K562 (cell line): ENCODE data around the gene ORAI2. TPM values are rescaled to one million over a fixed set of nuclear protein-coding genes. Genes with fewer than 3 reads are reported as not detected.

Source experiments
- ATAC-seq: fragments of 200-7000 bp; cut with Tn5 transposase; 3 replicates; pipeline ENCODE4 v1.9.1; 2020; ENCODE audit warnings: moderate library complexity
- BruUV-seq: library from RNA; stranded (reverse); fragments of 400-500 nt; replicated peaks from 2 replicates; lab custom pipeline; 2021; lab: Mats Ljungman, UMichigan
- CTCF ChIA-PET: fragments of 300-600 bp; formaldehyde crosslinking; extraction: SDS; loops from one replicate; lab custom pipeline; 2021; ENCODE audit warnings: low intra/inter-chr PET ratio; lab: Yijun Ruan, JAX
- POLR2A ChIA-PET: fragments of 300-600, 350-650 bp; sonication (Branson Sonifier 250); formaldehyde crosslinking; extraction: SDS; loops from one replicate; lab custom pipeline; 2021; ENCODE audit warnings: antibody characterized with exemption, inconsistent platforms; lab: Yijun Ruan, JAX
- DNase-seq, 4 experiments: peaks; one replicate each; pipeline versions ENCODE4 v3.0.0 to v3.0.0-alpha.2; 2011 to 2018; ENCODE audit warnings: low spot score in 3 of 4, mixed read lengths in 3 of 4; ENCODE audit errors: extremely low read depth in 1 of 4
- FAIRE-seq: peaks from 2 replicates; lab custom pipeline; 2011; peaks lifted over from hg19 to GRCh38; lab: Jason Lieb, UNC
- H2AFZ ChIP-seq: 2 replicates; pipeline ENCODE4 v1.6.0; 2011; ENCODE audit warnings: low read depth, low read length, control low read depth, inconsistent platforms
- H3K27ac ChIP-seq: fragments of 200-600 bp; 3 replicates; pipeline ENCODE4 v1.8.0; 2011; ENCODE audit warnings: low read depth, mild to moderate bottlenecking, control low read depth, inconsistent platforms, low read length, moderate library complexity, mixed read lengths; ENCODE audit errors: extremely low read depth
- H3K27me3 ChIP-seq, 2 experiments: fragments of 300-600 bp in 1 of 2; 2 replicates in 1 of 2; 3 replicates in 1 of 2; pipeline versions ENCODE4 v1.6.0 to v1.8.0; 2011; ENCODE audit warnings: inconsistent platforms in 2 of 2, low read length in 2 of 2, mild to moderate bottlenecking in 1 of 2, mixed read lengths in 1 of 2, moderate library complexity in 1 of 2; ENCODE audit not compliant: control insufficient read depth in 2 of 2, insufficient read depth in 2 of 2
- H3K36me3 ChIP-seq: fragments of 300-600 bp; 3 replicates; pipeline ENCODE4 v1.8.0; 2011; ENCODE audit warnings: mild to moderate bottlenecking, low read length, inconsistent platforms; ENCODE audit not compliant: control insufficient read depth, insufficient read depth
- H3K4me1 ChIP-seq, 2 experiments: fragments of 200-600 bp in 1 of 2; replicated peaks in 1 of 2; 2 replicates in 1 of 2; 3 replicates in 1 of 2; pipeline versions ENCODE4 v1.5.1 to v1.8.0; 2011; ENCODE audit warnings: inconsistent platforms in 2 of 2, low read length in 2 of 2, mild to moderate bottlenecking in 1 of 2, mixed read lengths in 1 of 2, moderate library complexity in 1 of 2; ENCODE audit not compliant: control insufficient read depth in 2 of 2, insufficient read depth in 2 of 2
- H3K4me2 ChIP-seq: 2 replicates; pipeline ENCODE4 v1.6.1; 2011; ENCODE audit warnings: low read length, control low read depth, inconsistent platforms, mixed read lengths; ENCODE audit not compliant: insufficient read depth
- H3K4me3 ChIP-seq: fragments of 200-600 bp; sonication (generic), shearing (Covaris generic); 2 replicates; pipeline ENCODE4 v1.5.1; 2016; ENCODE audit warnings: control low read depth, inconsistent platforms
- H3K79me2 ChIP-seq: fragments of 200-600 bp; 3 replicates; pipeline ENCODE4 v1.8.0; 2011; ENCODE audit warnings: low read length, inconsistent platforms; ENCODE audit not compliant: control insufficient read depth, insufficient read depth
- H3K9ac ChIP-seq, 2 experiments: 2 replicates each; pipeline versions ENCODE4 v1.6.0 to v1.6.1; 2011; ENCODE audit warnings: low read depth in 2 of 2, low read length in 2 of 2, control low read depth in 1 of 2, inconsistent platforms in 1 of 2, mild to moderate bottlenecking in 1 of 2, mixed read lengths in 1 of 2; ENCODE audit not compliant: insufficient read depth in 1 of 2
- H3K9me1 ChIP-seq: one replicate; pipeline ENCODE4 v1.6.0; 2011; ENCODE audit warnings: inconsistent platforms, mild to moderate bottlenecking, low read length, moderate library complexity; ENCODE audit not compliant: control insufficient read depth, insufficient read depth
- H3K9me3 ChIP-seq: replicated peaks from 2 replicates; pipeline ENCODE4 v1.5.1; 2011; ENCODE audit warnings: low read depth, low read length, inconsistent platforms; ENCODE audit not compliant: control insufficient read depth, insufficient read depth
- H4K20me1 ChIP-seq: replicated peaks from 2 replicates; pipeline ENCODE4 v1.6.1; 2011; ENCODE audit warnings: low read length, inconsistent platforms, mixed read lengths; ENCODE audit not compliant: control insufficient read depth, insufficient read depth
- ATF1 ChIP-seq, 2 experiments: fragments of 450-650 bp in 1 of 2; IDR thresholded peaks; 2 replicates each; pipeline ENCODE4 v1.6.1; 2016; ENCODE audit warnings: missing compliant biosample characterization in 1 of 2, missing genetic modification characterization in 1 of 2
- CC2D1A ChIP-seq: fragments of 450-650 bp; IDR thresholded peaks from 2 replicates; pipeline ENCODE4 v1.6.1; 2017; ENCODE audit warnings: mild to moderate bottlenecking
- CHCHD3 ChIP-seq: fragments of 250-450 bp; sonication (Bioruptor Pico); IDR thresholded peaks from 2 replicates; pipeline ENCODE4 v2.1.2; 2022; ENCODE audit warnings: mild to moderate bottlenecking
- EWSR1 ChIP-seq: fragments of 450-650 bp; IDR thresholded peaks from 2 replicates; pipeline ENCODE4 v1.6.1; 2018; ENCODE audit warnings: borderline replicate concordance, mild to moderate bottlenecking, low read depth, moderate library complexity; ENCODE audit not compliant: partially characterized antibody
- GATAD2B ChIP-seq: fragments of 450-650 bp; IDR thresholded peaks from 2 replicates; pipeline ENCODE4 v1.6.1; 2017; ENCODE audit warnings: mild to moderate bottlenecking, borderline replicate concordance
- HMG20A ChIP-seq: fragments of 450-650 bp; formaldehyde crosslinking; conservative IDR thresholded peaks from 2 replicates; pipeline ENCODE4 v1.4.0; 2020; ENCODE audit warnings: mild to moderate bottlenecking, mixed read lengths
- KLF13 ChIP-seq: fragments of 450-650 bp; IDR thresholded peaks from 2 replicates; pipeline ENCODE4 v1.6.1; 2016; ENCODE audit warnings: missing genetic modification characterization, low read depth, mild to moderate bottlenecking, missing compliant biosample characterization, moderate library complexity, borderline replicate concordance
- PML ChIP-seq: IDR thresholded peaks from 2 replicates; pipeline ENCODE4 v1.6.1; 2012; ENCODE audit warnings: low read length, inconsistent platforms
- PYGO2 ChIP-seq: fragments of 450-650 bp; IDR thresholded peaks from 2 replicates; pipeline ENCODE4 v1.6.1; 2016; ENCODE audit warnings: mild to moderate bottlenecking, missing genetic modification characterization, moderate library complexity, missing compliant biosample characterization
- RBM22 ChIP-seq: fragments of 200-400 bp; formaldehyde crosslinking; IDR thresholded peaks from 2 replicates; pipeline ENCODE4 v1.6.1; 2018; ENCODE audit warnings: low read length, low read depth; ENCODE audit not compliant: poor library complexity, severe bottlenecking
- STAT5A ChIP-seq: IDR thresholded peaks from 2 replicates; pipeline ENCODE4 v1.6.1; 2012; ENCODE audit warnings: low read length, inconsistent platforms, borderline replicate concordance
- ZKSCAN8 ChIP-seq: fragments of 200-800 bp; sonication (Bioruptor generic); IDR thresholded peaks from 2 replicates; pipeline ENCODE4 v1.6.1; 2016; ENCODE audit warnings: missing genetic modification characterization, missing compliant biosample characterization
- ZNF212 ChIP-seq: fragments of 450-650 bp; formaldehyde crosslinking; IDR thresholded peaks from 2 replicates; pipeline ENCODE4 v1.4.0; 2020; ENCODE audit warnings: mild to moderate bottlenecking
- ZNF24 ChIP-seq: fragments of 450-650 bp; IDR thresholded peaks from 2 replicates; pipeline ENCODE4 v1.6.1; 2016
- WGBS: fragments of 100-300 bp; shearing (Covaris generic); methylation state at CpG from one replicate; pipeline ENCODE4 v1.1.6; 2016; ENCODE audit warnings: low coverage, mixed read lengths; ENCODE audit not compliant: insufficient coverage; ENCODE audit errors: missing lambda C conversion rate; 5-methylcytosine and 5-hydroxymethylcytosine counted together
- in situ Hi-C: fragments of 300-500 bp; cut with MboI; formaldehyde crosslinking; loops from 4 replicates; pipeline ENCODE4 v1.15.0; 2018; ENCODE audit warnings: inconsistent platforms, mixed read lengths
- intact Hi-C: fragments of 100-400 bp; cut with micrococcal nuclease; formaldehyde crosslinking; loops from 2 replicates; pipeline ENCODE4 v1.14.2; 2022
- polyA plus RNA-seq, 8 experiments: library from polyadenylated mRNA; depleted of rRNA in 4 of 8; stranded (reverse) in 5 of 8; unstranded in 3 of 8; fragments of >200 nt; fragmentation: Nextera tagmentation in 2 of 8; fragmentation: Illumina TruSeq in 1 of 8; extraction: Ambion mirVana in 2 of 8; extraction: Trizol in 1 of 8; gene quantifications; 2 replicates each; pipeline versions ENCODE4 v1.2.1 to v1.2.3, GENCODE V29; 2011 to 2014; ENCODE audit warnings: inconsistent platforms in 1 of 8, missing spikeins in 1 of 8
- total RNA-seq, 7 experiments: library from RNA; depleted of rRNA in 6 of 7; stranded (reverse); fragments of >200 nt in 6 of 7; fragmentation: Illumina TruSeq in 2 of 7; extraction: Trizol in 2 of 7; gene quantifications; 2 replicates each; pipeline versions ENCODE4 v1.2.1 to v1.2.3, GENCODE V29; 2011 to 2021; ENCODE audit warnings: low replicate concordance in 1 of 7
- TF ChIP-seq, protein P1 (sequence below): IDR thresholded peaks from 2 replicates; pipeline ENCODE4 v1.6.1; 2011; ENCODE audit not compliant: insufficient read length; ENCODE audit errors: extremely low read depth
- TF ChIP-seq, protein P2 (sequence below): sonication (generic); IDR thresholded peaks from 2 replicates; pipeline ENCODE4 v1.6.1; 2016
- TF ChIP-seq, protein P3 (sequence below), 2 experiments: IDR thresholded peaks; 2 replicates each; pipeline ENCODE4 v1.6.1; 2012; ENCODE audit warnings: improper control_type of control experiment in 2 of 2, low read depth in 2 of 2, low read length in 2 of 2, borderline replicate concordance in 1 of 2

The ORAI2 gene
- total and polyA plus RNA-seq, 9 of the 15 experiments (the other 6 are each of a cell fraction or from before 2014, with no cell fraction given) = 1.1 to 27.7 (median 9.2) TPM

DNA sequence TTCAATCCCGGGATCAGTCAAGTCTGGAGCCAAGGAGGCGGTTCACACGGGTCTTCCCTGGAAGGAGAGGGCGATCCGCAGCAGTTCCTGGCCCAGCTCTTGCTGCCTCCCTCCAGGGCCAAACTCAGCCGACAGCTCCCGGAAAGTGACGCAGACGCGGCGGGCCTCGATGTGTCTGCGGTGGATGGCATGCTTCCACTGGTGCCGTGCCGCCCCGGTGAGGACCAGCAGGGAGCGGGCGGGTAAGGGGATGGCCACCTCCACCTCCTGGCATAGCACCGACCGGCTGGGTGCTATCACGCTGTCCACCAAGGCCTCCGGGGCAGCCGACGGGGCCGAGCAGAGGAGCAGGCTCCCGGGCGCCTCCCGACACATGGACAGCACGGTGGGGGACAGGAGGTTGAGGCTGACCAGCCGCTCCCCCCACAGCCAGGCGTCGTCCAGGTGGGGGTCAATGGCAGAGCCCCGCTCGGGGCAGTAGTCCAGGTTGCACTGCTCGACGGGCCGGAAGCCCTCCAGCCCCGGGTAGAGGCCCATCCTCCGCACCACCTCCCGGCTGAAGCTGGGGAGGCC lies 24.1 kb downstream of the ORAI2 start:
- Histone ChIP-seq H4K20me1 (no peaks in the 10 kb centered on the region), H3K4me3 (no peak overlapping the region), H3K79me2 (peaks cover 12% of the 10 kb centered on the region), H3K9me3 (no peaks in the 10 kb centered on the region), H3K27me3 (no peaks in the 10 kb centered on the region), H2AFZ (no peak overlapping the region), H3K27ac (no peak overlapping the region; the same call in 2 of the 3 replicates), H3K9ac (peak overlapping the region in 1 of 2 experiments; percentile 37; a peak in 1 of 4 replicates), H3K4me1 (peaks cover 0 to 29% of the 10 kb centered on the region in 2 experiments; a peak in 3 of 5 replicates), H3K9me1 (peaks cover 3% of the 10 kb centered on the region), H3K4me2 (no peak overlapping the region), H3K36me3 (peaks cover 43% of the 10 kb centered on the region; the same call in 2 of the 3 replicates)
- ATAC-seq (no peak), FAIRE-seq (no peak), DNase-seq (no peak)
- intact Hi-C loops = no loop called here
- CTCF ChIA-PET = no interaction called here
- WGBS = 95% methylated on average over 35 of the region's 40 CpGs
- no TSS peak for BruUV-seq
- POLR2A ChIA-PET = interaction anchor here (0.6 to 1.0 kb wide), 2 partner anchors 25 to 601 kb away, joined by 3 read pairs; no protein-coding TSS in a partner anchor
- in situ Hi-C loops = loop anchor here (25.0 kb wide), 2 partner anchors 105 to 205 kb away; partner anchors contain the start of genes POLR2J2, POLR2J3, SPDYE2 and SPDYE2B
- peak; percentile 32 for TF ChIP-seq RBM22
- no peak for TF ChIP-seq ZNF212 (CRISPR knock-in tag)
- TF ChIP-seq CC2D1A = no peak
- no peak for TF ChIP-seq STAT5A
- no peak for TF ChIP-seq ZNF24
- TF ChIP-seq PYGO2 (tag) = no peak
- TF ChIP-seq, protein P1, sequence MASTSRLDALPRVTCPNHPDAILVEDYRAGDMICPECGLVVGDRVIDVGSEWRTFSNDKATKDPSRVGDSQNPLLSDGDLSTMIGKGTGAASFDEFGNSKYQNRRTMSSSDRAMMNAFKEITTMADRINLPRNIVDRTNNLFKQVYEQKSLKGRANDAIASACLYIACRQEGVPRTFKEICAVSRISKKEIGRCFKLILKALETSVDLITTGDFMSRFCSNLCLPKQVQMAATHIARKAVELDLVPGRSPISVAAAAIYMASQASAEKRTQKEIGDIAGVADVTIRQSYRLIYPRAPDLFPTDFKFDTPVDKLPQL = no peak
- TF ChIP-seq CHCHD3 (CRISPR knock-in tag) = no peak
- no peak for TF ChIP-seq PML
- no peak for TF ChIP-seq ZKSCAN8 (CRISPR knock-in tag)
- TF ChIP-seq ATF1 (CRISPR knock-in tag; IDR thresholded peaks at IDR 0.05) = no peak
- no peak for TF ChIP-seq ATF1 (tag; IDR thresholded peaks at IDR 0.05)
- TF ChIP-seq, protein P2, sequence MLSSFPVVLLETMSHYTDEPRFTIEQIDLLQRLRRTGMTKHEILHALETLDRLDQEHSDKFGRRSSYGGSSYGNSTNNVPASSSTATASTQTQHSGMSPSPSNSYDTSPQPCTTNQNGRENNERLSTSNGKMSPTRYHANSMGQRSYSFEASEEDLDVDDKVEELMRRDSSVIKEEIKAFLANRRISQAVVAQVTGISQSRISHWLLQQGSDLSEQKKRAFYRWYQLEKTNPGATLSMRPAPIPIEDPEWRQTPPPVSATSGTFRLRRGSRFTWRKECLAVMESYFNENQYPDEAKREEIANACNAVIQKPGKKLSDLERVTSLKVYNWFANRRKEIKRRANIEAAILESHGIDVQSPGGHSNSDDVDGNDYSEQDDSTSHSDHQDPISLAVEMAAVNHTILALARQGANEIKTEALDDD = no peak
- TF ChIP-seq, protein P3, sequence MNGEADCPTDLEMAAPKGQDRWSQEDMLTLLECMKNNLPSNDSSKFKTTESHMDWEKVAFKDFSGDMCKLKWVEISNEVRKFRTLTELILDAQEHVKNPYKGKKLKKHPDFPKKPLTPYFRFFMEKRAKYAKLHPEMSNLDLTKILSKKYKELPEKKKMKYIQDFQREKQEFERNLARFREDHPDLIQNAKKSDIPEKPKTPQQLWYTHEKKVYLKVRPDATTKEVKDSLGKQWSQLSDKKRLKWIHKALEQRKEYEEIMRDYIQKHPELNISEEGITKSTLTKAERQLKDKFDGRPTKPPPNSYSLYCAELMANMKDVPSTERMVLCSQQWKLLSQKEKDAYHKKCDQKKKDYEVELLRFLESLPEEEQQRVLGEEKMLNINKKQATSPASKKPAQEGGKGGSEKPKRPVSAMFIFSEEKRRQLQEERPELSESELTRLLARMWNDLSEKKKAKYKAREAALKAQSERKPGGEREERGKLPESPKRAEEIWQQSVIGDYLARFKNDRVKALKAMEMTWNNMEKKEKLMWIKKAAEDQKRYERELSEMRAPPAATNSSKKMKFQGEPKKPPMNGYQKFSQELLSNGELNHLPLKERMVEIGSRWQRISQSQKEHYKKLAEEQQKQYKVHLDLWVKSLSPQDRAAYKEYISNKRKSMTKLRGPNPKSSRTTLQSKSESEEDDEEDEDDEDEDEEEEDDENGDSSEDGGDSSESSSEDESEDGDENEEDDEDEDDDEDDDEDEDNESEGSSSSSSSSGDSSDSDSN (IDR thresholded peaks at IDR 0.05; ENCODE audit: borderline replicate concordance in 1 of 2, low read depth in 2 of 2, low read length in 2 of 2) = no peak
- no peak for TF ChIP-seq KLF13 (tag)
- TF ChIP-seq EWSR1 = no peak
- no peak for TF ChIP-seq GATAD2B
- TF ChIP-seq HMG20A (CRISPR knock-in tag) = no peak
